Smooth muscle cell of the brain vasculature (primary cell): Measurements from ENCODE around the gene SPTBN4.
"Not testable (repeated sequence)": the region's sequence is repeated elsewhere in the genome, so short reads cannot be mapped to it uniquely, and the experiment has no call there.

Experiments used
- DNase-seq: peaks from one replicate; pipeline ENCODE4 v3.0.0-alpha.2; 2012; ENCODE audit warnings: low read depth, low spot score

SPTBN4 gene

DNA sequence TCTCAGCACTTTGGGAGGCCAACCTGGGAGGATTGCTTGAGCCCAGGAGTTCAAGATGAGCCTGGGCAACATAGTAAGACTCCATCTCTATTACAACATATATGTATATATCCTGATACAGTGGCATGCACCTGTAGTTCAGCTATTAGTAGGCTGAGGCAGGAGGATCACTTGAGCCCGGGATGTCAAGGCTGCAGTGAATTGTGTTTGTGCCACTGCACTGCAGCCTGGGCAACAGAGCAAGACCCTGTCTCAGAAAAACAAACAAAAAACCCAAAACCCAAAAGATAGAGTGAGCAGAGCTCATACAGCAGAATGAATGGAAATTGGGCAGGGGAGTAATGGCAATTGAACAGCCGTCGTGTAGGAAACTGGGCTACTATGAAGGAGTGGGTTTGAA, 92.6 kb downstream of the SPTBN4 start:
- DNase-seq = no peak

DNA sequence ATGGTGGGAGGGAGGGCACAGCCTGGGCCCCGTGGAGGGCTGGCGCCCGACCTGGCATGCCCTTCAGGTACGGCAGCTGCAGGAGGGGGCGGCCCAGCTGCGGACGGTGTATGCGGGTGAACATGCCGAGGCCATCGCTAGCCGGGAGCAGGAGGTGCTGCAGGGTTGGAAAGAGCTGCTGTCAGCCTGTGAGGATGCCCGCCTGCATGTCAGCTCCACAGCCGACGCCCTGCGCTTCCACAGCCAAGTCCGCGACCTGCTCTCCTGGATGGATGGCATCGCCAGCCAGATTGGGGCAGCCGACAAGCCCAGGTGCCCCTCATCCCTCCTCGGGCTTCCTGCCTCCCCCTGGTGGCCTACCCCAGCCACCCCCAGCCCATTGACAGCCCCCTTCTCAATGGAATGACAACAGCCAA, 93.3 kb downstream of the SPTBN4 start:
- DNase-seq = no peak

DNA sequence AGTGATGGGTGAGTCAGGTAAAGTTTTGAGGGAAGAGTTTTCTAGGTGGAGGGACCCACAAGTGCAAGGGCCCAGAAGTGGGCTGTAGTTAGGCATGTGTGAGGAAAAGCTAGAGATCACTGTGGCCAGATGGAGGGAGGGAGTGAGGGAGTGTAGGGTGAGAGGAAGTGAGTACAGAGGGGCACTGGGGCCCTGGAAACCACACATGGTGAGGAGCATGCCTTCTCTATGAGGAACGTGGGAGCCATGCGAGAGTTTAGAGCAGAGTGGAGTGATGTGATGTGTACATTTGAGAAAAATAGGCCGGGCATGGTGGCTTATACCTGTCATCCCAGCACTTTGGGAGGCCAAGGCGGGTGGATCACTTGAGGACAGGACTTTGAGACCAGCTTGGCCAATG, 95.1 kb downstream of the SPTBN4 start:
- no peak for DNase-seq

DNA sequence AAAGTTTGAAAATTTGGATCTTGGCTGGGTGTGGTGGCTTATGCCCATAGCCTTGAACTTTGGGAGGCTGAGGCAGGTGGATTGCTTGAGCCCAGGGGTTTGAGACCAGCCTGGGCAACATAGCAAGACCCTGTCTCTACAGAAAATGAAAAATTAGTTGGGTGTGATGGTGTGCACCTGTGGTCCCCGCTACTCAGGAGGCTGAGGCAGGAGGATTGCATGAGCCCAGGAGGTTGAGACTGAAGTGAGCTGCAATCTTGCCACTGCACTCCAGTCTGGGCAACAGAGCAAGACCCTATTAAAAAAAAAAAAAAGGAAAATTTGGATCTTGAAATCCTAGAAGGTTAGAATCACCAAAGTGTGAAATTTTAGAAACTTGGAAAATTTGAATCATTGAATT, 97.7 kb downstream of the SPTBN4 start:
- not testable (repeated sequence) for DNase-seq

DNA sequence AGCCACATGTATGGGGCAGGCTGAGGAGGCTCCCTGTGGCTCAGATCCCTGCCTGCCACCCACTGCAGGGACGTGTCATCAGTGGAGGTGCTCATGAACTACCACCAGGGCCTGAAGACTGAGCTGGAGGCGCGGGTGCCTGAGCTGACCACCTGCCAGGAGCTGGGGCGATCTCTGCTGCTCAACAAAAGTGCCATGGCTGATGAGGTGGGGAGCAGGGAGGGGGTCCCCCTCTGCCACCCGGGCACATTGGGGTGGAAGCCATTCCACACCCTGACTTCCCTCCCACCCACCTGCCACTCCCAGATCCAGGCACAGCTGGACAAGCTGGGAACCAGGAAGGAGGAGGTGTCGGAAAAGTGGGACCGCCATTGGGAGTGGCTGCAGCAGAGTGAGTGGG, 98.6 kb downstream of the SPTBN4 start:
- no peak for DNase-seq

DNA sequence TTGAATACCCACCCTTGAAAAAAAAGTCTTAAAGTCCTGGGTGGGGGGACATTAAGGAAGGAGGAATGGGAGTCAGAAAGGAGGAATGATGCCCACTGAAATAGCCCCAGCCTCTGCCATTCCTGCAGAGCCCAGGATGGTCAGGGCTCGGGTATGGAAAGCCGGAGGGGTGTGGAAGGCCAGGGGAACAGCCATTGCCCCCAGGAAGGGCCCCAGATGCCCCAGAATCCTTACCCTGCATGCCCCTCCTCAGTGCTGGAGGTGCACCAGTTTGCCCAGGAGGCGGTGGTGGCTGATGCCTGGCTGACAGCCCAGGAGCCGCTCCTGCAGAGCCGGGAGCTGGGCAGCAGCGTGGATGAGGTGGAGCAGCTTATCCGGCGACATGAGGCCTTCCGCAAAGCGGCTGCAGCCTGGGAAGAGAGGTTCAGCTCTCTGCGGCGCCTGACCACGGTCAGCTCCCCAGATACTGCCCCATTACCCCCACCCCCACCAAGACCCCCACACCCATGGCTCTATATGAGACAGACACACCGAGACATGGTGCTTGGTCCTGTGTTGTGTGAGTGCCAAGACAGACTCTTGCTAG, 99.2 kb downstream of the SPTBN4 start:
- DNase-seq = no peak

DNA sequence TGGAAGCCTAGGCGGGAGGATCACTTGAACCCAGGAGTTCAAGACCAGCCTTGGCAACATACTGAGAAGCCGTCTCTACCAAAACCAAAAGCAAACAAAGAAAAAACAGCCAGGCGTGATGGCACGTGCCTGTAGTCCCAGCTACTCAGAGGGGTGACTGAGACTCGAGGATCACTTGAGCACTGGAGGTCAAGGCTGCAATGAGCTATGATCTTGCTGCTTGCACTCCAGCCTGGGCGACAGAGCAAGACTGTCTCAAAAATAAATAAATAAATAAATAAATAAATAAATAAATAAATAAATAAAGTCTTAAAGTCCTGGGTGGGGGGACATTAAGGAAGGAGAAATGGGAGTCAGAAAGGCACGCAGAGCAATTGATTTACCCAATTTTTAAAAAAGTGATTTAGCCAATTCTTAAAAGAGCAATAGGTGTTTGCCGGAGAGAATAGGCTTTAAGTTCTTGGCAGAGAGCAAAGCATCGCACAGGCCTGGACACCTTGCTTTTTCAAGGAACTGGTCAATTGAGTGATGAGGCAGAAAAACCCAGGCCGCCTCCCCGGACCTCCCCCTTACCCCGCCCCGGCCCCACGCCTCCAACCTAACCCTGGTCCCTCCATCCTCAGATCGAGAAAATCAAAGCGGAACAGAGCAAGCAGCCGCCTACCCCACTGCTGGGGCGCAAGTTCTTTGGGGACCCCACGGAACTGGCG, 100.4 kb downstream of the SPTBN4 start:
- no peak for DNase-seq

DNA sequence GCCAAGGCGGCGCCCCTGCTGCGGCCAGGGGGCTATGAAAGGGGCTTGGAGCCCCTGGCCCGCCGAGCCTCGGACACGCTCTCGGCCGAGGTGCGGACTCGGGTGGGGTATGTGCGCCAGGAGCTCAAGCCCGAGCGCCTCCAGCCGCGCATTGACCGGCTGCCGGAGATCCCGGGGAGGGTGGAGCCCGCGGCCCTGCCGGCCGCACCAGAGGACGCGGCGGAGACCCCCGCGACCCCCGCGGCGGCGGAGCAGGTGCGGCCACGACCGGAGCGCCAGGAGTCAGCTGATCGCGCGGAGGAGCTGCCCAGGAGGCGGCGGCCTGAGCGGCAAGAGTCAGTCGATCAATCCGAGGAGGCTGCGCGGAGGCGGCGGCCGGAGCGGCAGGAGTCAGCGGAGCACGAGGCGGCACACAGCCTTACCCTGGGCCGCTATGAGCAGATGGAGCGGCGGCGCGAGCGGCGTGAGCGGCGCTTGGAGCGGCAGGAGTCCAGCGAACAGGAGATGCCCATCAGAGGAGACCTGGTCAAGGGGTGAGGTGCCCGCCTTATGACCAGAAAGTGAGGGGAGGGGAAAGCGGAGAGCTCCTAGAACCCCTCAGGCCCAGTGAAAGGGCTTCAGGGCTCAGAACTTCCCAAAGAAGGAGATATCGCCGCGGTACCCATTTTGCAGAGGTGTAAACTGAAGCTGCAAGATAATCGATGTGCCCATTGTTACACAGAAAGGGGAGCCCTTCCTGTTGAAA, 101.1 kb downstream of the SPTBN4 start:
- no peak for DNase-seq

DNA sequence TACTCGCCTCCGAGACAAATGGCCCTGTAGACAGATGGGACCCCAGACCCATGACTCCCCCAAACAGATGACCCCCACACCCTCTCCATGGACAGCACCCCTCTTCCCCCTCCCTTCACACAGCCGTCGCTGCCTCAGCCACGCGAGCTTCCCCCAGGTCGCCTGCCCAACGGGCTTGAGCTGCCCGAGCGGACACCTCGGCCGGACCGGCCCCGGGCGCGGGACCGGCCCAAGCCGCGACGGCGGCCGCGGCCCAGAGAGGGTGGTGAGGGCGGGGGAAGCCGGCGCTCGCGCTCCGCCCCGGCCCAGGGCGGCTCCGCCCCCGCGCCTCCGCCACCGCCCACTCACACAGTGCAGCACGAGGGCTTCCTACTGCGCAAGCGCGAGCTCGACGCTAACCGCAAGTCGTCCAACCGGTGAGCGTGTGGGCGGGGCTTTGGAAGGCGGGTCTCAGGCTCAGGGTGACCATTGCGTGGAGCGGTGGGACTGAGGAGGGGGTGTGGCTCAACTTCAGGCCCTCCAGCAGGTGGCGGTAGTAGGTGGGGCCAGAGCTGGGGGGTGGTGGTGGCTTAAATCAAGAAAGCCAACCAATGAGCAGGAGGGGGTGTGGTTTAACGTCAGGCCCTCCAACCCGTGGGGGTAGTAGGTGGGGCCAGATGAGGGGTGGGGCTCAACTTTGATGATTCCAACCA, 103.7 kb downstream of the SPTBN4 start:
- DNase-seq = peak; percentile 98

DNA sequence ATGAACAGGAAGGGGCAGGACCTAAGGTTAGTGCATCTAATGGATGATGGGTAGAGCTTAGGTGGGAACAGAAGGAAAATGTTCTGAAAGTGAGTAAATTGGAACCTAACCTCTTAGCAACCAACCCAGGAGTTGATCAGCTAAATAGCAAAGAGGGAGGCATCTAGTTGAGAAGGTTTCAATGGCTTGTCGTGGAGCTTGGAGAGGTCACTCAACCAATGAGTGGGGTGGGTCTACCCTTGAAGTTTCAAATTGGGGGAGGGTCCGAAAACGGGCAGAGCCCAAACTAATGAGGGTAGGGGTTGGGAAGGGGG, 104.2 kb downstream of the SPTBN4 start:
- DNase-seq = no peak

DNA sequence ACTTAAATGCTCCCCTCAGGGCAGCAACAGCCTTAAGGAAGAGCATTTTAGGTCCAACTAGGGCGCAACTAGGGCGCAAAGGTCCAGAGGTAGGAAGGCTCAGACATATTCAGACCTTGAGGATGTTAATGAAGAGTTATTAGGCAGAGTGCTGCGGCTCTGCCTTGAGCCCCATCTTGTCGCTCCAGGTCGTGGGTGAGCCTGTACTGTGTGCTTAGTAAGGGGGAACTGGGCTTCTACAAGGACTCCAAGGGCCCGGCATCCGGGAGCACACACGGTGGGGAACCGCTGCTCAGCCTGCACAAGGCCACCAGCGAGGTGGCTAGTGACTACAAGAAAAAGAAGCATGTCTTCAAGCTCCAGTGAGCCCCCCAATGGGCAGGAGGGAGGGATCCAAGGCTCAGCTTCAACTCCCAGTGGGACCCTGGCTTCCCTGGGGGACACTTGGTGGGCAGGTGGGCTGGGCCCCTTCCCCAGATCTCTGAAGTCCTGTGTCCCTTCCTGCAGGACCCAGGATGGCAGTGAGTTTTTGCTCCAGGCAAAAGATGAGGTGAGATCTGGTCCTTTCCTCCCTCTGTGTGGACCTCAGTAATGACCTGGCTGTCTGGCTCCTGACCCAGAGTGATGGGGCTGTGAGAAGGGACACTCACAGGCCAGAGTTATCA, 105.2 kb downstream of the SPTBN4 start:
- DNase-seq = no peak

DNA sequence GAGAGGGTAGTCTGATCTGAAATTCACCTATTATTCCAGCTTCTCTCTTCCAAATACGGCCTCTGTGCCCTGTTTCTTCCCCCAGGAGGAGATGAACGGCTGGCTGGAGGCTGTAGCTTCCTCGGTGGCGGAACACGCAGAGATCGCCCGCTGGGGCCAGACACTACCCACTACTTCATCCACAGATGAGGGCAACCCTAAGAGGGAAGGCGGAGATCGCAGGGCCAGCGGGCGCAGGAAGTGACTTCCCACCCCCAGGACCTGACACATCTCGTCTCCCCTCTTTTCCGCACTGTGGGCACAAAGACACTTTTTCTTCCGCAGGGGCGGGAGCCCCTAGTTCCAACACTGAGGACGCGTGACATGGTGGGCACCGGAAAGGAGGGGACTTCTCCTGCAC, 108.5 kb downstream of the SPTBN4 start:
- DNase-seq = no peak

DNA sequence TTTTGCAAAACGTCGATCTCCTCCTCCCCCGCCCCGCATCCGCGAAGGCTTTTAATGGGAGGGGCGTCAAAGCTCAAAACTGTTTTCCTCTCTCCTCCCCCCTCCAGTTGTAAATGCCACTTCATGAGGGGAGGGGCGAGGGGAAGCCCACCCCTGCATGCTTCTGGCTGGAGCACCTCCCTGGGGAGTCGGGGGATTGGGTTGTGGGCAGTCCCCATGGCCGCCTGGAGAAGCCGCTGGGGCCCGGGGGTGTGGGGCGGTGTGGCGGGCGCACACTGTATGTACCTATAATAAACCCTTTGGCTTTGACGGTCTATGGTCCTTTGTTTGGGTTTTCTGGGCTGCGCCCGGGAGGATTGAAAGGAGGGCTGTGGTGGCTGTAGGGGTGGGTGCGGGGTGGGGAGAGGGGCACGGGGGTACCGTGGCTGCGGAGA, 109.4 kb downstream of the SPTBN4 start:
- DNase-seq = no peak

DNA sequence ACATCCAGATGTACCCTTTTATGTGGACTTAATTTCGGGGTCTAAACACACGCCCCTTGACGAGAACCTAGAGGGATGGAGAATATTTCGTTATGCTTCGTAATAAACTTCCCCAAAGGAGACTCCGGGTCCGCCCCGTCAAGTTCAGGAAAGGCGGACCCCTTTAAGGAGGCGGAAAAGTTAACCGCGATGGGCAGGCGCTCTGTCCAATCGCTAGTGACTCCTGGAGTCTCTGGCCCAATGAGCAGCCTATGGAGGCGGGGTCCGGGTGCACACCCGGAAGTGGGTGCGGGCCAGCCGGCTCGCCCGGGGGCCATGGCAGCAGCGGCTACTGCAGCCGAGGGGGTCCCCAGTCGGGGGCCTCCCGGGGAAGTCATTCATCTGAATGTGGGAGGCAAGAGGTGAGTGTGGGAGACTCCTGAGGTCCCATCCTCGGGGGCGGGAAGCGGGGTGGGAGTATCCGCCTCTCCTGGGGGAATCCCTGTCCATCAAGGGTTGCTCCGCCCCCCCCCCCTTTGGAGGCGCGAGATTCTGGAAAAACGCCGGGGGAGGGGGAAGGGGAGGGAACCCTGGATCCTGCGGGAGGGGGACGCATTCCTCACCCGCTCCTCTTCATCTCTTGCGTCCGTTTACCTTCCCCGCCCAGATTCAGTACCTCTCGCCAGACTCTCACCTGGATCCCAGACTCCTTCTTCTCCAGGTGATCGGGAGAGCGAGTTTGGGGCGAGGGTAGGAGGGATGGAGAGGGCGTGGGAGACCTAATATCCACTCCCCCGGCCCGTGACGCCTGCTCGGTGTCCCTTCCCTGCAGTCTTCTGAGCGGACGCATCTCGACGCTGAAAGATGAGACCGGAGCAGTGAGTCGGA, 110.0 kb downstream of the SPTBN4 start, which contains the start of gene SHKBP1:
Gene SHKBP1 (plus strand): TSS at position 289 of the 867 bp plus-strand sequence. CDS start 27 bp downstream, at position 316.
- peak; percentile 87 for DNase-seq

DNA sequence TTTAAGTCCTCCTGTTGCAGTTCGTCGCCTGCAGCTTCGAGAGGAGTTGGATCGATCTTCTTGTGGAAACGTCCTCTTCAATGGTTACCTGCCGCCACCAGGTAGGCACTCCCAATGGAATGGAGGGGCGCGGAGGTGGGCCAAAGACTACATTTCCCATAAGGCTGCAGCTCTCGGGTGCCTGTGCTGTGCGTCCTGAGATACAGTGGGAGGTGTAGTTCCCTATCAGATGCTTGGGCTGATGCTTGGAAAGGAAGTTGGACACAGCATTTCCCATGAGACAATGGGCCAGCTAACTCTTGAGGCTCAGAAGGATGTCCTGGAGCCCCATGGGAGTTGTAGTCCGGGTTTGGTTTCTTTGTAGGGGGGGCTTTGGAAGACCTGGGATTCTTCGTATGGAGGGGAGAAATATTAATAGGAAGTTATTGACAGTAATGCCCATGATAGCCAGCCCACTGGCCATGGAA, 111.7 kb downstream of the SPTBN4 start:
- DNase-seq = no peak

DNA sequence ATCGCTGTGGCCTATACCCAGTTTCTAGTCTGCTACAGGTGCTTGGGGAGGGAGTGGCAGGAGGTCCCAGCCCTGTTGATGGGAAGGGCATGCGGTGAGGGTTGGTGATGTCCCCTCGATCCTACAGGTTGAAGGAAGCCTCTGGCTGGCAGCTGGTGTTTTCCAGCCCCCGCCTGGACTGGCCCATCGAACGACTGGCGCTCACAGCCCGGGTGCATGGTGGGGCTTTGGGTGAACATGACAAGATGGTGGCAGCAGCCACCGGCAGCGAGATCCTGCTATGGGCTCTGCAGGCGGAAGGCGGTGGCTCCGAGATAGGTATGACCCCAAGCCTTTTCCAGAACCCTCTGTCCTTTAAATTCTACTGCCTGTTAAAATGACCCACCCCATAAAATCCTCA, 113.8 kb downstream of the SPTBN4 start:
- no peak for DNase-seq

DNA sequence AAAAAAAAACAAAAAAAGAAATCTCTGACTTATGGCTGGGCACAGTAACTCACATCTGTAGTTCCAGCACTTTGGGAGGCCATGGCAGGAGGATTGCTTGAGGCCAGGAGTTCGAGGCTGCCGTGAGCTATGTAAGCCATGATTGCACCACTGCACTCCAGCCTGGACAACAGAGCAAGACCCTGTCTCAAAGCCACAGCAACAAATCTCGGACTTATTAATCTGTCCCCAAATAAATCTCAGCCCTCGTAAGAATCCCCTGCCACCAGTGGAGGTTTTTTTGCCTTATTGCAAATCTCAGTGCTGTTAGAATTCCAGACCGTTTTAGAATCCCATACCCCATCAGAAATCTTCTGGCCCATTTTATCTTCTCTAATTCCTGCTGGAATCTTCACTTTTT, 114.7 kb downstream of the SPTBN4 start:
- no peak for DNase-seq

DNA sequence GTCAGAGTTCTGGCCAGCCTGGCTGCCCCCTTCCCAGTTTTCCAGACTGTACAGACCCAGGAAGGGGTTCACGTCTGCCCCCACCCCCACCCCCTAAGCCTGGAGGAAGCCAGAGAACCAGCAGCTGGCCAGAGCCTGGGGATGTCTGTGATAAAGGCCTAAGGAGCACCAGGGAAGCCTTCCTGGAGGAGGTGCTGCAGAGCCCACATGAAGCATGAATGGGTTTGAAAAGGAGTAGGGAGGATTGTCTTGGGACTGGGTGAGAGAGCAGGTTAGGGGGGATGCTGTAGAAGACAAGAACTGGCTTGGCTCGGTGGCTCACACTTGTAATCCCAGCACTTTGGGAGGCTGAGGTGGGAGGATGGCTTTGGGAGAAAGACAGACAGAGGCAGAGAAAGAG, 115.7 kb downstream of the SPTBN4 start:
- no peak for DNase-seq

DNA sequence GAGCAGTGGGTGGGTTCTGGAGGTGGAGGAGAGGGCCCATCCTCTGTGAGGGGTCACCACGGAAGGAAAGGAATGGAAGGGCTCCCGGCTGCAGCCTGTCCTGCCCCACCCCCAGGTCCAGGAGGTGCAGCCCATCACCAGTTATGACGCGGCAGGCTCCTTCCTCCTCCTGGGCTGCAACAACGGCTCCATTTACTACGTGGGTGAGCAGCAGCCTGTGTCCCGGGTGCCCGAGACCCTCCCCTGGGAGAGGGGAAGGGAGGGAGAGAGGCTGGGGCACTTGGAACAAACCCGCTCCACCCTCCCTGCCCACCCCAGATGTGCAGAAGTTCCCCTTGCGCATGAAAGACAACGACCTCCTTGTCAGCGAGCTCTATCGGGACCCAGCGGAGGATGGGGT, 116.5 kb downstream of the SPTBN4 start:
- DNase-seq = no peak

DNA sequence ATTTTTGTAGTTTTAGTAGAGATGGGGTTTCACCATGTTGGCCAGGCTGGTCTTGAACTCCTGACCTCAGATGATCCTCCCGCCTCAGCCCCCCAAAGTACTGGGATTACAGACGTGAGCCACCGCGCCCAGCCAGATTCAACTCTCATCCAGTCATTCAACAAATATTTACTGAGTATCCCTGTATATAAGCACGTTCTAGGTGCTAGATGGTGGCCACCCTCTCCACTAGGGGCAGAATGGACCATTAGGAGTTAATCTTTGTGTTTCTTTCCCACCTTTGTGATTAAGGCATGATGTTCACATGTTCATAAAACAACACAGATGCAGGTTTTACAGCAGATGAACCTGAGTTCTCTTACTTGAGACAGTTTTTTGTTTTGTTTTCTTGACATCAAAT, 117.2 kb downstream of the SPTBN4 start:
- DNase-seq = no peak
